GM12865 (cell line): Measurements from ENCODE around the gene PDS5A.
"Not testable (repeated sequence)": the region's sequence is repeated elsewhere in the genome, so short reads cannot be mapped to it uniquely, and the experiment has no call there.

ENCODE experiments used
- DNase-seq: peaks from one replicate; pipeline ENCODE4 v3.0.0; 2010; ENCODE audit warnings: low read depth
- H3K4me3 ChIP-seq: 2 replicates; pipeline ENCODE4 v1.5.1; 2011; ENCODE audit warnings: mild to moderate bottlenecking, low read depth, low read length, control low read depth
- CTCF ChIP-seq: IDR thresholded peaks from 2 replicates; pipeline ENCODE4 v1.5.1; 2011; ENCODE audit warnings: low read length, control low read depth, low read depth, inconsistent platforms; ENCODE audit not compliant: insufficient read depth; ENCODE audit errors: missing control alignments

PDS5A gene

DNA sequence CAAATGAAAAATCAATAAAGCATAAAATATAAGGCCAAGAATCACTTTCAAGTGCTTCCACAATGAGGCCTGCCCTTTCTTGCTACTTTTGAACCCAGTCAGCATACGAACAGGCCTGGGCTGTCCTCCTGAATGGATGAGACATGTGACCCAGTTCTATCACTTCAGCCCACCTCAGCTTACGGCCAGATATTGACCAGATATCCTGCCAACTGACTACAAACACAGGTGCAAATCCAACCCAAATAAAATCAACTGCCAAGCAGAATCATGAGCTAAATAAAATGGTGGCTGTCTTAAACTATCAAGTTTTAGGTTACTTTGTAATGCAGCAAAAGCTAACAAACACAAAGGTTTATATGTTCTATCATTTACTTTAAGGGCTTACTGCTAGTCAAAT is 53.7 kb downstream of the PDS5A start:
- no peak for DNase-seq
- TF ChIP-seq CTCF = no peak
- no peak overlapping the region for H3K4me3 ChIP-seq

- DNase-seq = no peak
- no peak overlapping the region for H3K4me3 ChIP-seq
- no peak for TF ChIP-seq CTCF
These were observed 55.3 kb downstream of the PDS5A start for GRCh38 chr4:39922399-39922798.

DNA sequence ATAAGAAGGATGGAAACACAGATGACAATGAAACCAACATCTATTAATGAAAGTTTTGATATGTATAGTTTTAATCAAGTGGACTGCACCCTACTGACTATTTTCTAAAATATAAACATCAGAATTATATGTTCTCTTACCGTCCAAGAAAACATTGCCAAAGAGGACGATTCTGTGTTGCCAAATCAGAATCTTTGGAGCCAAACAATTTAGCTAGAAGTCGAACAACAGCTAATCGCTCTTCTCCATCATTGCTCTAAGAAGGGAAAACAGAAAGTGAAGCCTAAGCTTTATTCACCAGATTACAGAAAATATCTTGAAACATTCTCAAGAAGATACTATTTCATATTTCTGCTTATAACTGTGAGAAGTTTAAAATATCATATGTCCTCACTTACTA is 64.2 kb downstream of the PDS5A start:
- no peak for TF ChIP-seq CTCF

DNA sequence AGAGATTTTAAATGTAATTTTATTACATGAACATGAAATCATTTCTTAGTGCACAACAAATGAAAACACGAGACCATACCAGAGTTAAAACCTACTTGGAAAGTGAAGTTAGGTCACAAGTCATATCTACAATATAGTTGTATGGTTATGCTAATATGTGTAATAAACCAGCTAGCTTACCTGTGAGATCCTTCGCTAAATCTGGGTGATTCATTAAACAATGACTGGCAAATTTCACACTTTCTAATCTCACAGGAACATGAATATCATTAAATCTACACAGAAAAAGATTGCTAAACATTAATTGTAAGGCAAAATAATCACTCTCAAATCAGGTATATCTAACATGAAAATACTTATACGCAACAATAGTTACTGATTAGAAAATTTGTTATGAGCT is 67.6 kb downstream of the PDS5A start:
- TF ChIP-seq CTCF = no peak
- no peak overlapping the region for H3K4me3 ChIP-seq
- no peak for DNase-seq

More for the DNA sequence above, 64.2 kb downstream of the PDS5A start:
- no peak for DNase-seq
- no peak overlapping the region for H3K4me3 ChIP-seq

DNA sequence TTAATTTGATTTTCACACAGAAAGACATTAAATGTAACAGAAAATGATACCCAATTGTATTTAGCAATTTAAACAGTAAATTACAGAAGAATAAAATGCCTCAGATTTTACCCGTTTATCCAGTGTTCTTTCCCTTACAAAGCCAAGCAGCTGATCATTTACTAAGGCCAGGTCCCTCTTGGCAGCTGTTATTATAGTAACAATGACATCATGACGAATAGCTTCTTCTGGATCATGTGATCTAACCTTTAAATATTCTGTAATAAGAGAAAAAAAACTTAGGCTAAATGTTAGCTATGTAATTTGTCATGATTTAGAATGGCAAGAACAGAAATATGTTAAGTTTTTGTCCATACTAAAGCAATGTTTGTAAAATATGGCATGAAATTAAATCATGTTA is 69.4 kb downstream of the PDS5A start:
- no peak for TF ChIP-seq CTCF
- no peak overlapping the region for H3K4me3 ChIP-seq
- no peak for DNase-seq

GRCh38 chr4:39905656-39906055 is 72.1 kb downstream of the PDS5A start:
- no peak for DNase-seq
- no peak overlapping the region for H3K4me3 ChIP-seq
- no peak for TF ChIP-seq CTCF

DNA sequence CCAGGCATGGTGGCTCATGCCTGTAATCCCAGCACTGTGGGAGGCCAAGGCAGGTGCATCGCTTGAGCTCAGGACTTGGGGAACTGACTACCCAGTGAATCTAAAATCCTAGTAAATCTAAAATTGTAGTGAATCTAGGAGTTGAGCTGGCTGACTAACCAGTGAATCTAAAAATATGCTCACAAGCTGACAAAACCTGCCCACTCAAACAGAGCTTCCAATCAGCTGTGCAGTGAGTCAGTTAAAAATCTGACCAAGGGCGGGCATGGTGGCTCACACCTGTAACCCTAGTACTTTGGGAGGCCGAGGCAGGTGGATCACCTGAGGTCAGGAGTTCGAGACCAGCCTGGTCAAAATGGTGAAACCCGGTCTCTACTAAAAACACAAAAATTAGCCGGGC is 72.7 kb downstream of the PDS5A start:
- not testable (repeated sequence) for H3K4me3 ChIP-seq, DNase-seq

GRCh38 chr4:39900966-39901365 is 76.7 kb downstream of the PDS5A start:
- DNase-seq = no peak
- no peak for TF ChIP-seq CTCF
- no peak overlapping the region for H3K4me3 ChIP-seq
